Iris pigment epithelial cell (primary cell): Measurements from ENCODE around the gene TUT4.
A peak's percentile ranks its signal among the peaks of the same experiment; 100 is the strongest.
"Not testable (repeated sequence)": the region's sequence is repeated elsewhere in the genome, so short reads cannot be mapped to it uniquely, and the experiment has no call there.

Source experiments
- DNase-seq: peaks from one replicate; pipeline ENCODE4 v3.0.0-alpha.2; 2011; ENCODE audit warnings: low read depth

TUT4 gene, protein sequence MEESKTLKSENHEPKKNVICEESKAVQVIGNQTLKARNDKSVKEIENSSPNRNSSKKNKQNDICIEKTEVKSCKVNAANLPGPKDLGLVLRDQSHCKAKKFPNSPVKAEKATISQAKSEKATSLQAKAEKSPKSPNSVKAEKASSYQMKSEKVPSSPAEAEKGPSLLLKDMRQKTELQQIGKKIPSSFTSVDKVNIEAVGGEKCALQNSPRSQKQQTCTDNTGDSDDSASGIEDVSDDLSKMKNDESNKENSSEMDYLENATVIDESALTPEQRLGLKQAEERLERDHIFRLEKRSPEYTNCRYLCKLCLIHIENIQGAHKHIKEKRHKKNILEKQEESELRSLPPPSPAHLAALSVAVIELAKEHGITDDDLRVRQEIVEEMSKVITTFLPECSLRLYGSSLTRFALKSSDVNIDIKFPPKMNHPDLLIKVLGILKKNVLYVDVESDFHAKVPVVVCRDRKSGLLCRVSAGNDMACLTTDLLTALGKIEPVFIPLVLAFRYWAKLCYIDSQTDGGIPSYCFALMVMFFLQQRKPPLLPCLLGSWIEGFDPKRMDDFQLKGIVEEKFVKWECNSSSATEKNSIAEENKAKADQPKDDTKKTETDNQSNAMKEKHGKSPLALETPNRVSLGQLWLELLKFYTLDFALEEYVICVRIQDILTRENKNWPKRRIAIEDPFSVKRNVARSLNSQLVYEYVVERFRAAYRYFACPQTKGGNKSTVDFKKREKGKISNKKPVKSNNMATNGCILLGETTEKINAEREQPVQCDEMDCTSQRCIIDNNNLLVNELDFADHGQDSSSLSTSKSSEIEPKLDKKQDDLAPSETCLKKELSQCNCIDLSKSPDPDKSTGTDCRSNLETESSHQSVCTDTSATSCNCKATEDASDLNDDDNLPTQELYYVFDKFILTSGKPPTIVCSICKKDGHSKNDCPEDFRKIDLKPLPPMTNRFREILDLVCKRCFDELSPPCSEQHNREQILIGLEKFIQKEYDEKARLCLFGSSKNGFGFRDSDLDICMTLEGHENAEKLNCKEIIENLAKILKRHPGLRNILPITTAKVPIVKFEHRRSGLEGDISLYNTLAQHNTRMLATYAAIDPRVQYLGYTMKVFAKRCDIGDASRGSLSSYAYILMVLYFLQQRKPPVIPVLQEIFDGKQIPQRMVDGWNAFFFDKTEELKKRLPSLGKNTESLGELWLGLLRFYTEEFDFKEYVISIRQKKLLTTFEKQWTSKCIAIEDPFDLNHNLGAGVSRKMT (N-terminal part only)

DNA sequence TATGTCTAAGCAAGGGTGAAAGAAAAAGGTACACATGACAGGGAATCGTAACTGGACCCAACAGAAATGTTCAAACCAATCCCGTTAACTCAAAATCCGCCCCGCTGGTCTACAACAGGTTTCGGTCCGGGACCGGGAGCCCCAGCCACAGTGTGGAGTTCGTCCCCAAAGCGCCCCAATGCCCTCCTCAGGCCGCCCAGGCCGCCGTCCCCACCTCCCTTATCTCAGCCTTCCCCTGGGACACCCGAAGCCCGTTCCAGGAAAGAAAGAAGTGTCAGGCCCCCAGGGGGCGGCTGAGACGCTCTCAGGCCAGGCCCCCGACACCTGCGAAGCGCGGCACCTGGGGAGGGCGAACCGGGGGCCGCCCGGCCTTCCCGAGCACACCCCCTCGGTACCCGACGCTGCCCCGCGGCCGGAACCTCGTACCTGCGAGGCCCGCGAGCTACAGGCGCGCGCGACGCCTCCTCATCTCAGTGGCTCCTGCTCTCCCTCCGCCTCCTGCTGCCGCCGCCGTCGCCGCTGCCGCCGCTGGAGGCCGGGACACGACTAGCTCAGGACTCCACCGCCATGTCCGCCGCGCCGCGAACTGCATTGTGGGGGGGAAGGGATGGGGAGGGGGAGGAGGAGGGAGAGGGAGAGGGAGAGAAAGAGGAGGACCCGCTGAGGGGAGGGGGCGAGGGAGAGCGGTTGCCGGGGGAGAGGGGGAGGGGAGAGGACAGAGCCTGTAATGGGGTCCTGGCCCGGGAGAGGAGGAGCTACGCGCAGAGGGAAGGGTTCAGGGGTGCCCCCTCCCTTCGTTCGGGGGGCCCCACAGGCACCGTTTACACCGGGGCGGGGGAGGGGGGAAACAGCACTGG is at the start of gene TUT4:
TSS of gene TUT4 (minus strand) at position 588 of the 857 bp plus-strand sequence. CDS start 26,812 bp downstream, outside the sequence.
- DNase-seq: peak; percentile 66

DNA sequence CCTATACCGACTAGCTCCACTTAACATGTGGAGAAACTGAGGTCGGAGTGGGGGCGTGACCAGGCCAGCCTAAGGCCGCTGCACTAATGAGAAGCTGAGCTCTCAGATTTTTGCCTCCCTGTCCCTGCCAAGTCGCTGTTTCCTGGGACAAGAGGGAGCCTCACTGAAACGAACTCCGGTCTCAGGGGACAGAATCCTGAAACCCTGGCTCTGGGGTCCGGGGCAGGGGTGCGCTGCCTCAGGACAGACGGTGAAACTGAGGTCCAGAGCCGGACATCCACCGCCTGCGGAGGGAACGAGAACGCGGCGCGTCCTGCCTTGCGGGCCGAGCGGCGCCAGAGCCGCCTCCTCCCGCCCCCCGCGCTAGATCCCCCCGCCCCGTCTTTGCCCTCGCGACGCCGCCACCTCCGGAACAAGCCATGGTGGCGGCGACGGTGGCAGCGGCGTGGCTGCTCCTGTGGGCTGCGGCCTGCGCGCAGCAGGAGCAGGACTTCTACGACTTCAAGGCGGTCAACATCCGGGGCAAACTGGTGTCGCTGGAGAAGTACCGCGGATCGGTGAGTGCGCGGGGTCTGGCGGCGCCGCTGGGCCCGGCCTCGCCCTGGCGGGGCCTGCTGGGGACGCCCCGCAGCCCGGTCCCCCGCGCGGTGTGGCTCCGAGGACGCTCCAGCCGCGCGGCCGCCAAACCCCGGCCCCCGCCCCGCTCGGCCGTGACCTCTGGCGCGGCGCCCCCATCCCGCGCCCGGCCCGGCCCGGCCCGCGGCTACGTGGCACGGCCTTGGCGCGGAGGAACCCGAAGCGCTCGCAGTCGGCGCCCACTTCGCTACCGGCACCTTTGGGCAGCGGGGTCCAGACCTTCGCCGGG is 49.3 kb upstream of the TUT4 start, which contains the start of gene GPX7:
TSS of gene GPX7 (plus strand) at position 381 of the 865 bp plus-strand sequence. CDS start at position 420, 39 bp downstream.
- peak; percentile 47 for DNase-seq

DNA sequence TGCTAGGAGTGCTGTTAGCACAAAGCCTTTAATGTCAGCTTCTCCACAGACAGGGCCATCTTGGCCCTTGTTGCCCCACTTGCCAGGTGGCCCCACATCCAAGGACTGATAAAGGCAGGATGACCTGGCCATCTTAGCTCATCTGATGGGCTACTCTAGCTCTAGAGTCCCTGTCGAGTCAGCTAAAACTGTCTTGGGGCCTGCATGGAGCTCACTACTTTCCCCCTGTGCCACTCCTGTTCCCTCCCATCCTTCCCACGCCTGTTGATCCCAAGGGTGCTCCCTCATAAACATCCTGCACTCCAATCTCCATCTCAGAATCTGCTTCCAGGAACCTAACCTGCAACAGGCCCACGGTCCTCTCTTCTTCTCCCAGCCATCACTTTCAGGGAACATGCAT is 48.6 kb upstream of the TUT4 start:
- DNase-seq: no peak

DNA sequence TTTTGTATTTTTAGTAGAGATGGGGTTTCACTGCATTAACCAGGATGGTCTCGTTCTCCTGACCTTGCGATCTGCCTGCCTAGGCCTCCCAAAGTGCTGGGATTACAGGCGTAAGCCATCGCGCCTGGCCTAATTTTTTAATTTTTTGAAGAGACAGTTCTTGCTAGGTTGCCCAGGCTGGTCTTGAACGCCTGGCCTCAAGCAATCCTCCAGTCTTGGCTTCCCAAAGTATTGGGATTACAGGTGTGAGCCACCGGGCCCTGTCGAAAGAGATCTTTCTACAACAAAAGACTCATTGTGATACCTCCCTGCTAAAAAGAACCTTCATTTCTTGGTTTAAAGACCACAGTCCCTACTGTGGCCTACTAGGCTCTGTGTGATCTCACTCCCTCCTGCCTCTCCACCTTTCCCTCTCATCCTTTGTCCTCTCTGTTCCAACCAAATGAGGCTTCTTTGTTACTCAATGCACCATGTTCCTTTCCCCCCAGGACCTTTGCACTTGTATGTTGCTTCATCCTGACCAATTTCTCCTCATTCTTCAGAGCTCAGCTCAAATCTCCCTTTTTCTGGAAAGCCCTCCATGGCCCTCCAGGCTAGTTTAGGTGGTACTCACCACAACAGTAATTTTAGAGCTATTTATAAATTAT is 47.8 kb upstream of the TUT4 start:
- no peak for DNase-seq

DNA sequence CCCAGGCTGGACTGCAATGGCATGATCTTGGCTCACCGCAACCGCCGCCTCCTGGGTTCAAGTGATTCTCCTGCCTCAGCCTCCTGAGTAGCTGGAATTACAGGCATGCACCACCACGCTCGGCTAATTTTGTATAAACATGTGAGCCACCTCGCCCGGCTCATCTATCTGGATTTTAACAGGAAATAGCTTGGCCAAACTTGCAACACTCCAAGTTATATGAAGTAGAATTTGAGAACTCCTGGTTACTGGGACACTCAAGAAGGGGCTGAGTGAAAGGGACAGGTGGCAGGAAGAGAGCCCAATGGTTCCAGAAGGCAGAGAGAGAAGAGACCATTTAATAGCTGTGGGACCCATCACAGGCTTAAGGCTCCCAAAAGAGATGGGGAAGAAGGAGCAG is 46.3 kb upstream of the TUT4 start:
- no peak for DNase-seq

DNA sequence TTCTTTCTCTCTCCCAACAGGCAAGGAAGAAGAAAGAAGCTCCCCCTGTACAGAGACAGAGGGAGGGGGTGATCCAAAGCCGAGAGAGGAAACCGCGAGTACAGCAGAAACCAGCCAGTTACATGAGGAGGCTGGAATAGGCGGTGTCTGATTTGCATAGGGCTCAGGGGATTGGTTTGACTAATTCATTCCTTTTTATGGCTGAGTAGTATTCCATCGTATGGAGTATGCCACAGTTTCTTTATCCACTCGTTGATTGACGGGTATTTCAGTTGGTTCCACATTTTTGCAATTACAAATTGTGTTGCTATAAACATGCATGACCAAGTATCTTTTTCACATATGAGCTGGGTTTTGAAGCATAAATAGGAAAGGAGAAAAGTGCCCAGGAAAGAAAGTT is 45.8 kb upstream of the TUT4 start:
- DNase-seq: no peak

DNA sequence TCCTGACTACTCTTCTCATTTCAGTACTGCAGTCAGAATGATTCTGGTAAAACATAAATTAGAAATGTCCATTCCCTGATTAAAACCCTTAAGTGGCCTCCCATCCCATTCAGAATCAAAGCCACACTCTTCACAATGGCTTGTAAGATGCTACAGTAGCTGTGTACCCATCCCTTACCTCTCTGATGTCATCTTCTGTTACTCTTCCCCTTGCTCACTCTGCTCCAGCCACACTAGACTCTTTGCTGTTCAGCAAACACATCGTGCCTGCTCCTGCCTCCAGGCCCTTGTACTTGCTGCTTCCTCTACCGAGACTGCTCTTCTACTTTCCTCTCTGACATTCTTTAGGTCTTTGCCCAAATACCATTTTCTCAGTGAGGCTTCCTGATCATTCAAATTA is 45.0 kb upstream of the TUT4 start:
- no peak for DNase-seq

DNA sequence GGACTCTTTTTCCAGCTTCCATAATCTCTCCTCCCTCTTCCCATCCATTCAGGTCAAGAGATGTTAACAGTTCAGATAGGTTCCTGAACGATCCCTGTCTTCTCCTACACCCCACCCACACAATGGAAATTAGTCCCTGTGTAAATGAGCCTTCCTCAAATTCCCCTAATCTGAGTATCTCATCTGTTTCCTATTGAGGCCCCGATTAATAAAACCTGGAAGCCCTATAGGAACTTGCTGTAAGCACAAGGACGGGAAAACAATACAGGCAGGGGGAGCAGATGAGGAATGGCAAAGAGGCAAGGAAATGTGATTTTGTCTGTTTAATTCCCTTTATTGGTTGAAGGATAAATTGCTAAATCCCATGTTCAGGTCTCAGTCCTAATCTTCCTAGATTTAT is 42.2 kb upstream of the TUT4 start:
- no peak for DNase-seq

DNA sequence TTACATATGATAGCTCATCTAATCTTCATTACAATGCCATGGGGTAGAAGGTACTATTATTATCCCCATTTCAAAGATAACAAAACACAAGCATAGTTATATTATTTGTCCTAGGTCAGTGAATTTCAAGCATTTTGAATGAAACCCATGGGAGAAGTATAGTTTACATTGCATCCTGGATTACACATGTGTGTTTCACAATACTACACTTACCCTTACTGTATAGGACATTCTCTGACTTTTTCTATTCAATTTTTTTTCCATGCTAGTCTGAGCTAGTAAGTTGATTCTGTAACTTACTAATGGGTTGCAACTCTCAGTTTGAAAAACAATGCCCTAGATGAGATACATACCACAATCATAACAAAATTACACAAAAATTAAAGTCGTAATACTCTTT is 40.6 kb upstream of the TUT4 start:
- DNase-seq: no peak

DNA sequence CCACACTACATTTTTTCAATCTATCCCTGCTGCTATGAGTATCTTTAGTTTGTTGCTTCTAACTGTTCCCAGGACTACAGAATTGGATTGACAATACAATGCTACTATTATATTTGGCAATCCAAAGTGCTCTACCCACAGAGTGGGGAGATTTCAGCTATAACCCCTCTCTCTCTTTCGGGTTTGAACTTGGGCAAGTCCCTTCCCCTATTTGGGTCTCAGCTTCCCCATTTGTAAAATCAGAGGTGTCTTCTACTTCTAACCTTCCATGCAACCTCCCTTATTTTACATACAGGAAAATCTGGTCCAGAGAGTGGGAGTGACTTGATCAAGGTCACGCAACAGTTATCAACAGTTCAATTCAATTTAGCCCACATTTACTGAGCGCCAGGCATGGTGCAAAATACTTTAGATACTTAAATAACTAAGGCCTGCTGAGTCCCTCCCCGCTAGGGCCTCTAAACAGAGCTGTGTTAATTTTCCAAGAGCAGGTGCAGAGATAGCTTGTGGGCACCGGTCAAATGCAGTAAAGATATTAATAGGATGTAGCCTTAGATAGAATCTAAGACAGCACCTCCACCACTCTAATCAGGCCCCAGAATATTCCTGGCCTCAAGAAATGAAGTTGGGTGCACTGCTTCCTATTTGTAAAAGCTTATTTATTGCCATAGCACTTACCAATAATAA is 39.9 kb upstream of the TUT4 start:
- no peak for DNase-seq

DNA sequence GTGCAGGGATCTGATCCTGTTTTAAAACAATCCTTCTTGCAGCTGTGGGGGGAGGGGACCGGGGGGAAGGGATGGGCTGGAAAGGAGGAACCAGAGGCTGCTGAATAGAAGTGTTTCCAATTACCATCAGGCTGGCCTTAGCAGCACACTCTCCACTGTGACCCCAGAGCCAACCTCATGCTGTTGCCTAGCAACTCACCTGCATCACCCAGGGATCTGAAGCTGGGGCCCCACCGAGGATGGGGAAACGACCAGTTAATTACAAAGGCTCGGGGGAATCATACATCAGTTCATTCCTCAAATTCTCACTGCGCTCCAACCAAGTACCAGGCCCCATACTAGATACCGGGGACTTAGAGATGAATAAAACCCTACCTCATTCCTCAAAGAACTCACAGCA is 37.4 kb upstream of the TUT4 start:
- DNase-seq: no peak

DNA sequence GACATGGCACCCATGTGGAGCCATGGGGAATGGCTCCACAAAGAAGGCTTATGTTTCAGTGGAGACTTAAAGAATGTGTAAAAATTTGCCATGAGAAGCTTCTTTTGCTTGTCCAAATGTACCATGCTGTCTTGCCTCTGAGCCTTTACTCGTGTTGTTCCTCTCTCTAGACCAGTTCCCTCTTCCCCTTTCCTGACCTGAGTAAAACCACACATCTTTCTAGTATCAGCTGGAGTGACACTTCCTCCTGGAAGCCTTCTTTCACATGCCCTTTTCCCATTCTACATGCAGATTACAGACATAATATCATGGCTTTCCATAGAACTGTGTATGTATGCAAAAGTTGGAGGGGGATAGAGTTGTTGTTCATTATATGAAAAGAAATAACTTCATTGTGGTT is 35.6 kb upstream of the TUT4 start:
- DNase-seq: no peak

DNA sequence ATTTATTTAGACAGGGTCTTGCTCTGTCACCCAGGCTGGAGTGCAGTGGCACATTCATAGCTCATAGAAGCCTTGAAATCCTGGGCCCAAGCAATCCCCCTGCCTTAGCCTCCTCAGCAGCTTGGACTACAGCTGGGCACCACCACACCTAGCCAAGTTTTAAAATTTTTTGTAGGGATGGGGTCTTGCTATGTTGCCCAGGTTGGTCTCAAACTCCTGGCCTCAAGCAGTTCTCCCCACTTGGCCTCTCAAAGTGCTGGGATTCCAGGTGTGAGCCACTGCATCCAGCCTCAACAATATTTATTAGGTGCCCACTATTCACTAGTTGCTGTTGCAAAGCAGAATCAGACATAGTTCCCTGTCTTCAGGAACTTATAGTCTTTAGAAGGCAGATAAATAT is 35.1 kb upstream of the TUT4 start:
- DNase-seq: no peak

DNA sequence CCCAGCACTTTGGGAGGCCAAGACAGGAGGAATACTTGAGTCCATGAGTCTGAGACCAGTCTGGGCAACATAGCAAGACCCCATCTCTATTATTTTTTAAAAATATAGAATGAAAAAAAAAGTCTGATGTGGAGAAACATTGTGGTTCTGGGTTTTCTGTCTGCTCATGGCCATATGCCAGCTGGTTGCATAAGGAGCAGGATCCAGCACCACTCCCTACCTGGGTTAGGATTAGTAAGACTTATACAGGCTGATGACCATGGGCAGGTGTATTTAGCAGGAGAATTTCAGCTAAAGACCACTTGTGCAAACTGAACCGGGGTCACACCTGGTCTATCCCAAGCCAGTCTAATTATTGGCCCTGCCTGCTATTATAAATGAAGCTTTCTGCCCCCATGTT is 32.6 kb upstream of the TUT4 start:
- DNase-seq: no peak

DNA sequence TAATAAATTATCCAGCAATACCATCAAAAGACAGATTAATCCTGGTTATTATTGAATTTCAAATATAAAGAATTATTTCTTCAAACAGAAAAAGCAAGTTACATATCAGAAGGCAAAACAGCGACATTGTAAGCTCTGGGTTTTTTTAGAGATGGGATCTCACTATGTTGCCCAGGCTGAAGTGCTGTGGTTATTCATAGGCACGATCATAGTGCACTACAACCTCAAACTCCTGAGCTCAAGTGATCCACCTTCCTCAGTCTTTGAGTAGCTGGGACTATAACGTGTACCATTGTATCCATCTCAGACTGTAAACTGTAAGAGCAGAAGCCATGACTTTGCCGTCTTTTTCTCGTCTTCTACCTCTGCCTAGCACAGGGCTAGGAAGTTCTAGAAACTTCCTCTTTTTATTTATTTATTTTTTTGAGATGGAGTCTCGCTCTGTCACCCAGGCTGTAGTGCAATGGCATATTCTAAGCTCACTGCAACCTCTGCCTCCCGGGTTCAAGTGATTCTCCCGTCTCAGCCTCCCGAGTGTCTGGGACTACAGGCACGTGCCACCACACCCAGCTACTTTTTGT is 29.3 kb upstream of the TUT4 start:
- no peak for DNase-seq

DNA sequence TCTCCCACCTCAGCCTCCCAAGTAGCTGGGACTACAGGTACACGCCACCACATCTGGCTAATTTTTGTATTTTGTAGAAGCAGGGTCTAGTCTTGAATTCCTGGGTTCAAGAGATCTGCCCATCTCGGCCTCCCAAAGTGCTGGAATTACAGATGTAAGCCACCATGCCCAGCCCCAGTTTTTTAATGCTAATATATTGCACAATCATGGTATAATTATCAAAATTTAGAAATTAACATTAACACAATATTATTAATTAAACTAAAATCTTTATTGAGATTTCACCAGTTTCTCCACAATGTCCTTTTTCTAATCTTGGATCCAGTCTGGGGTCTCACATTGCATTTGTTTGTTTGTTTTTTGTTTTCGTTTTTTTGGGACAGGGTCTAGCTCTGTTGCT is 27.4 kb upstream of the TUT4 start:
- DNase-seq: no peak

DNA sequence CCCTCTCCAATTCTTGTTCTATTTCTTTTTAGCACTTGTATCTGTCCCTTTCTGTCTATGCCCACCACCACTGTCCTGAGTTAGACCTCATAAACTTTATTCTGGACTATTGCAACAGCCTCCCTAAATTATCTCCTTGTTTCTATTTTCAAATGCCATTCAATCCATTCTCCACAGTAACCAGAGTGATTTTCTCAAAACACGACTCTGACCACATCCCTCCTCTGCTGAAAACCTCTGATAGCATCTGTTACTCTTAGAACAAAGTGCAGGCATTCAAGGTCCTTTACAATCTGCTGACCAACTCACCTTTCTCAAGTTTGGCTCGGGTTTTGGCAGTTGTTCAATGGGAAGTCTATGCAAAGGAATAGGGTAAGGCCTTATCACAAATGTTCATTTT is 26.5 kb upstream of the TUT4 start:
- peak; percentile 46 for DNase-seq

DNA sequence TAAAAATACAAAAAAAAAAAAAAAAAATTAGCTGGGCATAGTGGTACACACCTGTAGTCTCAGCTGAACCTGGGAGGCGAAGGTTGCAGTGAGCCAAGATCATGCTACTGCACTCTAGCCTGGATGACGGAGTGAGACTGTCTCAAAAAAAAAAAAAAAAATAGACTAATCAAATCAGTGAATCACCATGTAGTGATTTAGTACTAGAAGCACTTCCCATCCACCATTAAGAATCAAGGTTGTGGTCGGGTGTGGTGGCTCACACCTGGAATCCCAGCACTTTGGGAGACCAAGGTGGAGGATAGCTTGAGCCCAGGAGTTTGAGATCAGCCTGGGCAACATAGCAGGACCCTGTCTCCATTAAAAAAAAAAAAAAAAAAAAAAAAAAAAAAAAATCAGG is 25.2 kb upstream of the TUT4 start:
- DNase-seq: not testable (repeated sequence)

DNA sequence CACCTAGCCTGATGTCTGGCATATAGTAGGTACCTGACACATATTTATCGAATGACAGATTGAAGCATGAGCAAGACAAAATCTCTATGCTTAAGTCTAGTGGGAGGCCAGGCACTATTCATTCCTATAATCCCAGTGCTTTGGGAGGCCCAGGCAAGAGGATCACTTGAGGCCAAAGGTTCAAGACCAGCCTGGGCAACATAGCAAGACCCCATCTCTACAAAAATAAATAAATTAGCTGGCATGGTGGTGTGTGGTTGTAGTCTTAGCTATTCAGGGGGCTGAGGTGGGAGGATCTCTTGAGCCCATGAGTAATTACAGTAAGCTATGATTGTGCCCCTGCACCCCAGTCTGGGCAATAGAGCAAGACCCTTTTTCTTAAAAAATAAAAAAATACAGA is 23.2 kb upstream of the TUT4 start:
- no peak for DNase-seq
